Daoy (cell line): Measurements from ENCODE around the gene GRIA1. TPM values are rescaled to one million over a fixed set of nuclear protein-coding genes. Genes with fewer than 3 reads are reported as not detected.
A peak's percentile ranks its signal among the peaks of the same experiment; 100 is the strongest.

ENCODE experiments used
- DNase-seq: peaks from one replicate; pipeline ENCODE4 v3.0.0-alpha.2; 2015; ENCODE audit warnings: low read depth
- total RNA-seq: library from RNA; depleted of rRNA; stranded (reverse); fragments of >200 nt; shearing (Covaris generic); gene quantifications from 2 replicates; pipeline ENCODE4 v1.2.3, GENCODE V29; 2014

The GRIA1 gene
- total RNA-seq, 1 experiment from 2014 or later: not detected

DNA sequence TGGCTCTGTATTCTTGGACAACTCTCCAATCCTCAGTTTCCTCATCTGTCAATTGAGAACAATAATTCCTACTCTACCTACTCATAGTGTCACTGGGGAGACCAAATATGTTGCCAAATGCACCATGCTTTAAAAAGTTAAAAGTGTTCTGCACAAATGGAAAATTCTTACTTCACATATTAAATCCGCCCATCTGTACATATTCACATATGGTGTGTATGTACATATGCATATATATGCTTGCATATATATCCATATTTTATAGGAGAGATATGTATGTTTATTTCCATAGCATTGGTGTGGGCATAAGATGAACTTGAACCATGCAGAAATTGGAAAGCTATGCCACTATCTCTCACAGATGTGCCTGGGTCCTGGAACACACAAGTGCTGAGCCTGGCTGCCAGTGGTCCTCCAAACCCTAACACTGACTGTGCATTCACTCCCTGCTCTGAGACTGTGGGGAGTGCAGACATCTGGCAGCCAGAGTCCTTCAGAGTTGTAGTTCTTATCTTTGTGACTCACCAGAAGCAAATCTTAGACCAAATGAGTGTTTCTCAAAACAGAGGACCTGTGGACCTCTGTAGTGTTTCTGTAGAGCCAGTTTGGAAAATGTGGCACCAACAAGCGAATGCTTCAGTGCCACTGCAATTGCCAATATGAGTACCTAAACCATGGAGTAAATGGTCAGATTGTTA lies 168.7 kb downstream of the GRIA1 start:
- peak; percentile 15 for DNase-seq

DNA sequence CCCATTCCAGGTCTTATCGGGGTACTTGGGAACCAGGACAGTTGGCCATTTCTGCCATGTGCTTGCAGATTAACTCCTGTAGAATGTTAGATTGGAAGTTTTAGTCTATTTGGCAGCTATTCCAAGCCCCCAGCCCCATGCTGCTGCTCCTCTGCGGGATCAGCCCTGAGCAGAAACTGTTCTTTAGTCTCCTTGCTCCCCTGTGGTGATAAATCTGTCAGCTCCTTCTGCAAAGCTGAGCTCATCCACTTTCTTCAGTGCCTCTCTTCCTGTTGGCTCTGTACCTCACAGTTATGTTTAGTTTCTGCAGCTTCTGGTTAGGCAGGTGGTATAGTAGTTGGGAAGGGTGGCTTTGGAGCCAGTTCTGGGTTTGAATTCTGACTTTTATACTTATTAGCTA lies 170.4 kb downstream of the GRIA1 start:
- DNase-seq: no peak

DNA sequence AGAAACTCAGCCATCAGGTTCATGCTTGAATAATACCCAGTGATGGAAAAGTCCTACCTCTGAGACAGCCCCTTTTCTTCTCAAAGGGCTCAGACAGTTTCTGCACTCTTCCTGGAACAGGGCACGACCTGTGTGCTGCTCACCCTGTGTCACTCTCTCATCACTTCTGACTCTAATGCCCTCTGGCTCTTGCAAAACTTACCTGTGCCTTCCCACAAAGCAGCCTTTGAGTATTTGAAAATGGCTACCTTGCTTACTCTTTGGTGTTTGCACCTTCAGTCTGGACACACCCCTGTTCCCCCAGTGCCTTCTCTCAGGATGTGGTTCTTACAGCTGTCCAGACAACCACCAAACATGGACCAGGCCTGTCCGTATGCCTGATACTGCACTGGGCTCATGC lies 171.4 kb downstream of the GRIA1 start:
- DNase-seq: no peak

DNA sequence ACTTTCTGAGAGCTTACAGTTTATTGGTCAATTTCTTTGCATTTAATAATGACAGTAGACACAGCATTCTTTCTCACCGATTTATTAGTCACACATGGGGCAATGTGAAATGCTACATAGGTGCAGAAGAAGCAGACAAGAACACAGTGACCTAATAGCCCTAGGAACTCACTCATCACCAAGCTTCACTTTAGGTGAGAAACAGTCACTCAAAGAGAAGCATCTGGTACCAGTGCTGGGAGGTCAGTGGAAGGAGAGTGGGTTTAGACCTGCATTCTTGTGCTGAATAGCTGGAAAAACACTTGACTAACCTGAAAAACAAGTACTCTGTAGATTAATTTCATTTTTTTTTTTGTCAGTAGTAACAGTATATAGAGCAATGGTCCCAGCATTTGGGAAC lies 179.6 kb downstream of the GRIA1 start:
- no peak for DNase-seq

DNA sequence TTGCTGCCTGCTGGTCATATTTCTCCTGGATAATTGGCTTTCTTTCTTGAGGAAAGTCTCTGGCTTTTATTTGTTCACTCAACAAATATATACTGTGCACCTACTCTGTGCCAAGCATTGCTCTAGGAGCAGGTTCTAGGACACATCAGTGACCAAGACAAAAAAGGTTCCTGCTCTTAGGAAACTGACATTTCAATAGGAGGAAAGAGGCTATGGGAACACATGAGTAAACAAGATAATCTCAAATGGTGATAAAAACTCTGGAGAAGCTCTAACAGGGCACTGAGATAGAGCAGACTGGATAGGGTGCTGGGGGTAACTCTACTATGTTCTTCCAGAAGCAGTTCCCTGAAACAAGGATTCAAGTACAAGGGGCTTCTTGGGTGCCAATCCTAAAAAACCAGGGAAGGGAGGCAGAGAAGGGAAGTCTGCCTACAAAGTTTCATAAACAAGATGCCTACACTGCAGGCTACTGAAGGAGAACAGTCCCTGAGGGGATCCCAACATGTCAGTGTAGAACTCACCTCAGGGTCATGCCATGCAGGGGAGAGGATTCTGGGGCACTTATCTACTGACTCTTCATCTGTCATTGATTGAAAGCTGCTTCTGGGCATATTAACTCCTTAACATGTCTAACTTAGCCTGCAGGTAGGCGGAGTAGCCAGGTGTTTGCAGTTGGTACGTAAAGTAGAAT lies 181.3 kb downstream of the GRIA1 start:
- DNase-seq: no peak

DNA sequence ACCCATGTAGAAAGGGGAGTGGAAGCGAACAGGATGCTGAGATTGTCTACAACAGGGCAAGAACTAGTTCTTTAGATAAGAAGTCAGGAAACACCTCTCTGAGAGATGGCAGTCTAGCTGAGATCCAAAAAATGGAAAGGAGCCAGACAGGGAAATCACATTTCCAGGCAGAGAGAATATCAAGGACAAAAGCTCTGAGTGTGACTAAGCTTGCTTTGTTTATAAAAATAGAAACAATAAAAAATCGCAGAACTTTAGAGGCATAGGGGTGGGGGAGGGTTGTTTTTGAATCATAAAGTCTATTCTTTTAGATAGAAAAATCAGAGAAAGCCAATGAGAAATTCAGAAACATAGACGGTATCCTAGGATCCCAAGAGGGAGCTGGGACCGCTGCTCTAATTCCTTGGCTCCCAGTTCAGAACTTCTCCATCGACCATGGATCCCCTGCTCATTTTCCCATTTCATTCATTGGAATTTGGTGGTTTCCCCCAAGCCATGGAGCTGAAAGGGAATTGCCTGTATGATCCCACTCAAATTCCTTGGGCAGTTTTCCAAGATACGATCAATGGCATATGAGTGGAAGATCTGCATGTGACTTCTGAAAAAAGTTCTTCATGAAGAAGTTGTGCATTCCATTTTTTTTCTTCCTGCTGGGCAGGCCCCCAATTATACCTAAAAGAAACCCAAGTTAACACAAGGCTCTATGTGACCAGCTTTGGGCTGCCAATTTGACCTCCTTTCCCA lies 182.0 kb downstream of the GRIA1 start:
- DNase-seq: no peak

DNA sequence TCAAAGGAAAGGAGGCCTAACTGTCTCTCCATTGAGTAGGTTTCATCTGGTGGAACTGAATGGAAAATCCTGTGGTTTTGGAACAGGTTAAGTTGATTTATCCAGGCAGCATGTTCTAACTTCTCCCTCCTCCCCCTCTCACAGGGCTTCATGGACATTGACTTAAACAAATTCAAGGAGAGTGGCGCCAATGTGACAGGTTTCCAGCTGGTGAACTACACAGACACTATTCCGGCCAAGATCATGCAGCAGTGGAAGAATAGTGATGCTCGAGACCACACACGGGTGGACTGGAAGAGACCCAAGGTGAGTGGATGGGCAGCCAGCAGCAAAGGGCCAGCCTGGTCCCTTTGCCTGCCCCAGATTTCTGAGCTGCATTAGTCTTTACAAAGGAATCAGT lies 183.9 kb downstream of the GRIA1 start:
- DNase-seq: no peak

DNA sequence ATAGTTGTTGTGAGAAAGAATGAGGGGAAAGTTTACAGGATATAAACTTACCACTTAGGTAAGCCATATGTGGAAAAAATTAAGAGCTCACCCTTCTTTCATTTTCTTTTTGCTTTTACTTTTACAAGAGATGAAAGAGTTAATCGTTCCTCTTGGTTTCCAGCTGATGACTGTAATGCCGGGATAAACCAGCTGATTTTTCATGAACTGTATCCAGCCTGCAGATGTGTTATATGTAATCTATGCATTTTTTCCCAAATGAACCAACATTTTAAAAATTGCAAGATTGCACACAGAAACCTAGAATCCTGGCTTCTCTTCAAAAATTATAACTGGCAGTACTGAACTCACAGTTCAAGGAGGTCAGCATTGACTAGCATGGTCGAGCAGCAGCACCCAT lies 185.9 kb downstream of the GRIA1 start:
- DNase-seq: no peak

DNA sequence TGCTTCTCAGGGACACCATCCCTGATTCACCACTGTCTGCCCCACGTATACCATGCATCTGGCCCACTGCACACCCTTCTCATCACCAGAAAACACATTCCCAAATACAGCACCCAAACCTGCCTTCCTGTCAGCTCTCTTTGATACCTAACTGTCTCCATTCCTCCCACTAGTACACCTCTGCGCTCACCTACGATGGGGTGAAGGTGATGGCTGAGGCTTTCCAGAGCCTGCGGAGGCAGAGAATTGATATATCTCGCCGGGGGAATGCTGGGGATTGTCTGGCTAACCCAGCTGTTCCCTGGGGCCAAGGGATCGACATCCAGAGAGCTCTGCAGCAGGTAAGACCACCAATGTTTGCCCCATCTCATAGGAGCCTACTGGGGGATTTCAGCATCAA lies 186.4 kb downstream of the GRIA1 start:
- no peak for DNase-seq

DNA sequence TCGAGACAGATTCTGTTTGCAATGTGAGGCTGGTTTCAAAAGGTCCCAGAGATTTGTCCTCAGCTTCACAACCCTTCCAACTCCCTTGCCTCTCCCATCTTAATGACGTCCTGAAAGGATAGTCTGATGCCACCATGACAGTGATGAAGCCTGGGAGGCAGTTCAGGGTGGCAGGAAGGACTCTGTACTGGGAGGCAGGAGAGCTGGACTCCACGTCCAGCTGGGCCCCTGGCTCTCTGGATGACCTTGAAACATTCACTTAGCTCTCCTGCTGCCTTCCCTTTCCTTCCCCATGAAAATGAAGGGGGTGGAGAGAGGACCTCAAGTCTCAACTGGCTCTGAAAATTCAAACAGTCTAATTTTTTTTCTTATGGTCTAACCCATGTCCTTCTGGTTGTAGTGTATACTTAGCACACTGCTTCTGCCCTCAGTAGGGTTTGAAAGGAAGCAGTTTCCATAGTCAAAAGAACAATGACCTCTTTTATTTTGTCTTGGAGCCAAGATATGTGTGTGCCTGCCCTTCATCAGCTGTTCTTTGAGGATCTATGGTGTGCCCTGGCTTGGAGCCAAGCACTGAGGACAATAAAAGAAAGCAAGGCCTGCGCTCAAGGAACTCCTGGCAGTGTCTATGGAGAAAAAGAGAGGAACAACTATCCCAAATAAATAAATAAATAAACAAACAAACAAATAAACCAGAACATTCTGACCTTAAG lies 188.3 kb downstream of the GRIA1 start:
- DNase-seq: no peak

DNA sequence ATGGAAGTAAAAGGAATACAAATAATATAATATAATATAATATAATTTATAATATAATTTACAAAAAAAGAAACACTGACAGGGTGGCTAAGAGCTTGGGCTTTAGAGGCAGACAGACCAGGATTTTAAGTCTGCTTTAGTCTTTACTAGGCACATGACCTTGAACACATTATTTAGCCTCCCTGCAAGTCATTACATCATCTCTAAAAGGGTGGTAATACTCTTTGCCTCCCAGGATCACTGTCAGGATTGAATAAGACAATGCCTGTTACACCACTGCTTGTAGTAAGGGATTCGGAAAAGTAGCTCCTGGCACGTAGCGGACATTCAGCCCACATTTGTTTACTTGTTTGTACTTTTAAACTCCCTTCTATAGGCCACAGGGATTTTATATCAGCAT lies 199.8 kb downstream of the GRIA1 start:
- DNase-seq: no peak

DNA sequence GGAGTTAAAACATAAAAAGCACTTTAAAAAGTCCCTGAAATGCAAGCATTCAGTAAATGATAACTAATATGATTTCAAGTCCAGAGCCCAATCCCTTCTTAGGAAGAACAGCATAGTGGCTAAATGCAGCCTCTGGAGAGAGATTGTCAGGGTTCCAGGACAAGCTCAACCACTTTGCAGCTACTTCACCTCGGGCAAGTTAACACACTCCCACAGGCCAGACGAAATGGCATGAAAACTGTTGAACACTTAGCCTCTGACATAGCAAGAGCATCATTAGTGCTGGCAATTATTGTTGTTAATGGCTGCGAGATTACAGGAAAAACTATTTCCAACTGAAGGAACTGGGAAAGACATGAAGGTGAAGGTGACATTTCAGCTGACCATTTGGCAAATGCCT lies 205.8 kb downstream of the GRIA1 start:
- DNase-seq: no peak

DNA sequence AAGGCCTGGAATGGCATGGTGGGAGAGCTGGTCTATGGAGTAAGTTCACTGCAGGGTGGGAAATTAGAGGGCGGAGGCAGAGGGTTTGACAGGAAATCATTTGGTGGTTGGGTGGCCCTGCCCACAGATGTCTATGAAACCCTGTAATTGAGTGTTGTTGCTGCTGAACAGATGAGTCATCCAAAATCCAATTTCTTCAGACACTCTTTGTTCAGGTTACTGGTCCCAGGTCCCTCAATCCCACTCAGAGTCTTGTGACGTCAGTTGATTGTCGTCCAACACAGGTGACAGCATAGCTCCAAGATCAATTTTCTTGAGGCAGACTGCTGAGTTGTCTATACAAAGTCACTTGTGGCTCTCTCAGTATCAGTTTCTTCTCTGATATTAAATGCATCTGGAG lies 208.6 kb downstream of the GRIA1 start:
- no peak for DNase-seq

DNA sequence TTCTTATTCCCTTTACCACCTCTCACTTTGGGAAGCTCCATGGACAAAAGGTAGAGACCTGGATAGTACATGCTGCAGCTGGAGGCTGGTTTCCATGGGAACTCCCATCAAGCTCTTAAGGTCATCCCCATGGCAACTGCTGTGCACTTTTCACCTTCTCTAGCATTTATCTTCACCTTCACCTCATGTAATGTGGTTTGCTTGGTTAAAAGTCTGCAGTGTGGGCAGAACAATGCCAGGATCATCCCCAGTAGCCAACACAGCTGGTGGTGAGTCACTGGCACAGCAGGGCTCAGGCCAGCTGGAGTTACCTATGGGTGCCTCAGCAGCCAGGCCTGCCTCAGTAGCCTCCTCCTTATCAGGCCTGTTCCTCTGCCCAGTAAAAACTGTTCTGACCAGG lies 210.5 kb downstream of the GRIA1 start:
- DNase-seq: no peak

DNA sequence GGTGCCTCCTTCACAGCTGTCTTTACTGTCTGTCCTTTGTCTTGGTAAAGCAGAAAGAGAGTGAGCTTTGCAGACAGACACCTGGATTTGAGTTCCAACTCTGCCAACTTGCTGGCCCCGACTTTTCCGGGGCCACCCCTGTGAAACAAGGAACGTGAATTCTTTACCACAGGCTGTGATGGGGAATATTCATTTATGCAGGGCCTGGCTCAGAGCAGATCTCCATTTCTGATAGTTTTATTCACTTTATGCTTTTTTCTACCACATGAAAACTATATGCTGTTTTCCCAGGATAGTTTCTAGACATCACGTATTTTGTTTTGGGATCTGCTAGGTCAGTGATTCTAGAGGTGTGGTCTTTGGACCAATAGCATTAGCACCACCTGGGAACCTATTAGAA lies 211.8 kb downstream of the GRIA1 start:
- no peak for DNase-seq

DNA sequence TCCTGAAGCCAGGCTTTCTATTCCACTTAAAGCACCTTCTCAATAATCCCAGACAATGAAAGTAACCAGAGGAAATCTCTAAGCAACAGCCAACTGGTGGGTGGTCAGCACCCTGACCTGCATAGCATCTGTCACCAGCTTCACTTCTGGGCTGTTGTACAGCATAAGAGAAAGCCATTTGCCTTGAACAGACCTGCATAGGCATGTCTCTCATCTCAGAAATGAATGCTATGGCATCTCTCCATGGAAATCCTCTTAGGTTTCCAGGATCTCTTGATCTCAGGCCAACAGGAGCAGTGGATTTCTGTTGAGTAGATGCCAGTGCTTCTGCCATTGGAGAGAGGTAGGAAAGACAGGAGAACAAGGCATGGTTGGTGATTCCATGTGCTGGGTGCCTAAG lies 213.6 kb downstream of the GRIA1 start:
- DNase-seq: no peak

DNA sequence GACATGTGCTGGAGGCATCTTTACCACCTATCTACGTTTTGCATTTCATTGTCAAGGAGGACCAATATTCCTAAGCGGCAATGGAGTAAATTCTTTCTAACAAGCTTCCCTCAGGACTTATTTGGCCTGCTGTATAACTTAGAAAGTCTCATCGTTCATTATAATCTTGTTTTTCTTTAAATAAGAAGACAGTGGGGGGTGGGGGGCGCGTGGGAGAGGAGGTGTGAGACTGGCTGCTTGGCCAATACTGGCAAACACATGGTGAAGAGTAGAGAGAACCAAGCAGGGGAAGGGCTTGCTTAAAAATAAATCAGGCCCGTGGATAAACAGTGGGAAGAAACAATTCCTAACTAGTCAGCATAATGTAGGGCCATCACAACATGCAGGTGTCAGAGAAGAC lies 217.2 kb downstream of the GRIA1 start:
- DNase-seq: no peak

DNA sequence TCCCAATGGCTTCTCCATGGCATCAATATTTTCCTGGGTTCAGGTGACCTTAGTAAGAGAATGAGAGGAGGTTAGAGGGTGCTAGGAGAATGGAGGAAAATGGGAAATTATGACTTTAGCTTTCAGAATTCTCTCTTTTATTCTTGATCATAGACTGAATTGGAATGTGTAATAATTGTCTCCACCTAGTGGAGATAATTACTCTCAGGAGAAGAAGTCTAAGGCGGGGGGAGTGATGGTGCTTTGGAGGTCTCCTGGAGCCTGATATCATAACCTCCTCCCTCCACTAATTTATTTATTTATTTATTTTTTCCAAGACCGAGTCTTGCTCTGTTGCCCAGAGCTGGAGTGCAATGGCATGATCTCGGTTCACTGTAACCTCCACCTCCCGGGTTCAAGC lies 221.3 kb downstream of the GRIA1 start:
- DNase-seq: no peak

DNA sequence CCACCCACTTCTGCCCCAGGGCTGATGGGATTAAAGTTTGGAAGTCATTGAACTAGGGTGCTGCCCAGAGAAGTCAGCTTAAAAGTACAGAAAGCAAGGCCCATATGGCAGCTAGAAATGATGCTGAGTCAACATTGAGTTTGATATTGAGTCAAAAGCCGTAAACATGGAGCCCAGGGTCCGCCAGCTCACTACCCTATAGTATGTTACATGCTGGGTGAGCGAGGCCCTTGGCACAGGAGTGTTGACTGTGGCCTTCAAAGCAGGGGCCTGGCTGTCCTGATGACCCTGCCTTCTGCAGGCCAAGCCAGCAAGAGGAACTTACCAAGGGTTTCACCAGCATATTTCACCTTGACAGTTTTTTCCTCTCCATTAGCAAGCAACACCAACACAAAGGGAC lies 222.5 kb downstream of the GRIA1 start:
- no peak for DNase-seq

DNA sequence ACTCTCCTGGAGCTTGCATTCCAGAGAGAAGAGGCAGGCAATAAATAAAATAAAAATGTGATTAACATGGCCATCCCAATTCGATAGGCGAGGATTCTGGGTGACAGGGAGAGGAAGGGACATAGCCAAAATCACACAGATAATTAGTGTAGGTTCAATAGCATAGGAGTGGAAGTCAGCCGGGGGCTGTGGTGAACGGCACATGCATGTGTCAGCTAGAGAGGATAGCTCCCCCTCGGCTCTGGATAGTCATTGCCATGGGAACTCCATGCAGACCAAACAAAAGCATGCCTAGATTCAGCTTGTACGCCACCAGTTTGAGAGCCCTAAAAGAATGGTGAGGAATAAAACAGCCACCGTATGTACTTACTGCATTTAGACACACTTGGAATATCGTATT lies 223.5 kb downstream of the GRIA1 start:
- DNase-seq: no peak

DNA sequence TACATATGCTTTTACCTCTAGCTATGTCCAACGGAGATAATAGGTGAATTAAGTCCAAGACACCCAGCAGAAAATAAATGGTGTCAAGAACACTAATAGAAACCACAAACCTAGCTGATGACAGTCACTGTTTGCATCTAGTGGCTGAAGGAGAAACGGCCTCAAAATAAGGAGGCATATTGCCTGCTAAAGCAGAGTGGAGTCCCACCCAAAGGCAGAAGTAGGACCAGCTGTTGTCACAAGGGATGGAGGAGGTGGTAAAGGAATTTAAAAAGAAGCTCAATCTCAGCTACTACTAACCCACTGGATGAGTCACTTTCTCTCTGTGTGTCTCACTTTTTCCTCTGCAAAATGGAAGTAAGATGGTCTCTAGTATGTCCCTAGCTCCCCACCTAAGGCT lies 224.3 kb downstream of the GRIA1 start:
- DNase-seq: no peak

DNA sequence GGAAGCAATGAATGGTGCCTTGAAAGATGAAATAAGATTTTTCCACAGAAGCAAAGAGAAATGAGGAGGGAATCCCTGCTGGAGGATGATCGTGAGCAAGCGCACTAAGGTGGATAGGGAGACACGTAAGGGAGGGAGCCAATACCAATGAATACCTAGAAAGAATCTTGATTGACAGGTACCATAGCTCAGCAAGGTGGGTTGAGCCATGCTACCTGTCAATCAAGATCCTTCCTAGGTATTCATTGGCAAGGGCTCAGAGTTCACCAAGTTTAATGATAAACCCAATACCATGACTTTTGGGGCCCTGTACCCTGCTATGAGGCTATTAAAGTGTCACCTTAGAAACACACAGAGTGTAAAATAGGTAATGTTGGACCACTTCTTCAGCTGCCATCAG lies 226.8 kb downstream of the GRIA1 start:
- DNase-seq: no peak

DNA sequence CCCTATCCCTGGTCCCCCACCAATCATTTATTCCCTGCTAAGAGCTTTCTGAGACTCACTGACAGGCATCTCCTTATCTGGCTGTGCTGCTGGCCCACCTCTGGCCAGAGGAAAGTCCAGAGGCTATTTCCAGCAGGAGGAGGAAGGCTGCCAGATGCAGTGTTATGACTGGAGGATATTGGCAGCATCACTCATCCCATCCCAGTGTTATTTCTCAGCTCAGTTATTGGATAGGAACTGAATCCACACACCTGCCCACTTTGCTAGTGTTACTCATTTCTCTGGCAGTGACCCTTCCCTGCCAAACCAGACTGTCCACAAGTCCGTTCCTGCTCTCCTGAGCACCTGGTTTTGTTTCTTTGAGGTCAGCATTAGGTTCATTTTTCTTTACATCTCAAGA lies 228.2 kb downstream of the GRIA1 start:
- DNase-seq: no peak
